ENCODE data around the gene PI4KA. TPM values are rescaled to one million over a fixed set of nuclear protein-coding genes. Genes with fewer than 3 reads are reported as not detected.

PI4KA gene
- total and polyA plus RNA-seq, 2 experiments from 2014 or later = 17.1 to 38.1 TPM

DNA sequence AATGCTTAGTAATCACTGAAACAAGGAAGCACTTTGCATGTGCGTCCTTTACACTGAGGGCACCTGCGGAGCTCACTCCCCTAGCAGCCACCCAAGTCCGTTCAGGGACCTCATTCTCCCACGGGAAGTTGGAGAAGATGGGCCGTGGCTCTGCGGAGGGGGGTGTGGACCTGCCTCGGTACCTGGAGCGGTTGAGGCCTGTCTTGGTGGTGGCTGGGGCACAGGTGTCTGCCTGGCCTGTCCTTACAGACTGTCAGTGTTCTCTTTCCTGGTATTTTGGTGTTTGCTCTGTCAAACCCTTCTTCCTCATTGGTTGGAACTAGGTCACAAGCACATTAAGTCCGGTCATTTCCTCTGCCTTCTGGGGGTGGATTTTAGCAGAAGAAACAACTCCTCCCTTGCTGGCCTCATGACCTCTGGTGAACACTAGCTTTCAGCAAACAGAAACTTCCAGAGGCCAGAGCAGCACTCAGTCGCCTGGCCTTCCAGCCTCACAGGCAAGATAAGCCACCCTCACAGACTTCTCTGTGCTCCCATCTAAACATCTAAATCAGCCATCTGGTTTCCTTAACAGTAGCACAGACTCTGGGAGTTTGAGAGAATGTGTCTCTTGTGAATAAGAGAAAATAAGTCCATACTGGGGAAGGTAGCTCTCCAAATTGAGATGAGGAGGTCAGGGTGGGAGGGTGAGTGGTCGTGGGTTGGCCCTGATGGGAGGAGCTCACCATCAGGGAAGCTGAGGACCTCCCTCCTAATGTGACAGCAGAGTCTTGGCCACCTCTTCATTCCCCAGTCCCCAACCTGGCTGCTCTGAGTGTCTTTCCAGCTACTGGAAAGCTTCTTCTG, 8.8 kb upstream of the PI4KA start:
- H4K20me1 ChIP-seq (replicated peaks; ENCODE audit: insufficient read depth) = no peaks in the 10 kb centered on the region
- no peak overlapping the region for H3K4me3 ChIP-seq
- Mint-ChIP-seq H3K9me3 (no peaks in the 10 kb centered on the region), H3K4me3 (no peak overlapping the region), H3K27me3 (ENCODE audit: insufficient read depth, low read depth, poor library complexity) (peaks cover 6% of the 10 kb centered on the region), H3K27ac (peak overlapping the region; percentile 60; the same call in 1 of the 2 replicates), H3K36me3 (ENCODE audit: low read depth) (no peaks in the 10 kb centered on the region; the same call in 2 of the 3 replicates), H3K4me1 (peaks cover 4% of the 10 kb centered on the region; the same call in 1 of the 3 replicates)
- H3K4me2 ChIP-seq = no peak overlapping the region
- H3K9me2 ChIP-seq (ENCODE audit: insufficient read depth) = no peaks in the 10 kb centered on the region
- H3K79me2 ChIP-seq (replicated peaks; ENCODE audit: insufficient read depth) = no peaks in the 10 kb centered on the region
- no peaks in the 10 kb centered on the region for H3F3A ChIP-seq (replicated peaks; ENCODE audit: low read depth)
- no peak for ATAC-seq
- H2AFZ ChIP-seq = no peak overlapping the region
- no peak for TF ChIP-seq POLR2AphosphoS5 (IDR thresholded peaks at IDR 0.05; ENCODE audit: low read depth)
- TF ChIP-seq JUNB (IDR thresholded peaks at IDR 0.05; ENCODE audit: unreplicated experiment) = no peak
- TF ChIP-seq ZNF331 (CRISPR knock-in tag; IDR thresholded peaks at IDR 0.05; ENCODE audit: low read depth) = no peak
- TF ChIP-seq, protein P1, sequence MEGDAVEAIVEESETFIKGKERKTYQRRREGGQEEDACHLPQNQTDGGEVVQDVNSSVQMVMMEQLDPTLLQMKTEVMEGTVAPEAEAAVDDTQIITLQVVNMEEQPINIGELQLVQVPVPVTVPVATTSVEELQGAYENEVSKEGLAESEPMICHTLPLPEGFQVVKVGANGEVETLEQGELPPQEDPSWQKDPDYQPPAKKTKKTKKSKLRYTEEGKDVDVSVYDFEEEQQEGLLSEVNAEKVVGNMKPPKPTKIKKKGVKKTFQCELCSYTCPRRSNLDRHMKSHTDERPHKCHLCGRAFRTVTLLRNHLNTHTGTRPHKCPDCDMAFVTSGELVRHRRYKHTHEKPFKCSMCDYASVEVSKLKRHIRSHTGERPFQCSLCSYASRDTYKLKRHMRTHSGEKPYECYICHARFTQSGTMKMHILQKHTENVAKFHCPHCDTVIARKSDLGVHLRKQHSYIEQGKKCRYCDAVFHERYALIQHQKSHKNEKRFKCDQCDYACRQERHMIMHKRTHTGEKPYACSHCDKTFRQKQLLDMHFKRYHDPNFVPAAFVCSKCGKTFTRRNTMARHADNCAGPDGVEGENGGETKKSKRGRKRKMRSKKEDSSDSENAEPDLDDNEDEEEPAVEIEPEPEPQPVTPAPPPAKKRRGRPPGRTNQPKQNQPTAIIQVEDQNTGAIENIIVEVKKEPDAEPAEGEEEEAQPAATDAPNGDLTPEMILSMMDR (conservative IDR thresholded peaks at IDR 0.05; ENCODE audit: low read depth in 2 of 2) = no peak
- TF ChIP-seq NANOG (IDR thresholded peaks at IDR 0.05; ENCODE audit: borderline replicate concordance) = no peak
- TF ChIP-seq ETS1 (IDR thresholded peaks at IDR 0.05) = no peak
- TF ChIP-seq, protein P2, sequence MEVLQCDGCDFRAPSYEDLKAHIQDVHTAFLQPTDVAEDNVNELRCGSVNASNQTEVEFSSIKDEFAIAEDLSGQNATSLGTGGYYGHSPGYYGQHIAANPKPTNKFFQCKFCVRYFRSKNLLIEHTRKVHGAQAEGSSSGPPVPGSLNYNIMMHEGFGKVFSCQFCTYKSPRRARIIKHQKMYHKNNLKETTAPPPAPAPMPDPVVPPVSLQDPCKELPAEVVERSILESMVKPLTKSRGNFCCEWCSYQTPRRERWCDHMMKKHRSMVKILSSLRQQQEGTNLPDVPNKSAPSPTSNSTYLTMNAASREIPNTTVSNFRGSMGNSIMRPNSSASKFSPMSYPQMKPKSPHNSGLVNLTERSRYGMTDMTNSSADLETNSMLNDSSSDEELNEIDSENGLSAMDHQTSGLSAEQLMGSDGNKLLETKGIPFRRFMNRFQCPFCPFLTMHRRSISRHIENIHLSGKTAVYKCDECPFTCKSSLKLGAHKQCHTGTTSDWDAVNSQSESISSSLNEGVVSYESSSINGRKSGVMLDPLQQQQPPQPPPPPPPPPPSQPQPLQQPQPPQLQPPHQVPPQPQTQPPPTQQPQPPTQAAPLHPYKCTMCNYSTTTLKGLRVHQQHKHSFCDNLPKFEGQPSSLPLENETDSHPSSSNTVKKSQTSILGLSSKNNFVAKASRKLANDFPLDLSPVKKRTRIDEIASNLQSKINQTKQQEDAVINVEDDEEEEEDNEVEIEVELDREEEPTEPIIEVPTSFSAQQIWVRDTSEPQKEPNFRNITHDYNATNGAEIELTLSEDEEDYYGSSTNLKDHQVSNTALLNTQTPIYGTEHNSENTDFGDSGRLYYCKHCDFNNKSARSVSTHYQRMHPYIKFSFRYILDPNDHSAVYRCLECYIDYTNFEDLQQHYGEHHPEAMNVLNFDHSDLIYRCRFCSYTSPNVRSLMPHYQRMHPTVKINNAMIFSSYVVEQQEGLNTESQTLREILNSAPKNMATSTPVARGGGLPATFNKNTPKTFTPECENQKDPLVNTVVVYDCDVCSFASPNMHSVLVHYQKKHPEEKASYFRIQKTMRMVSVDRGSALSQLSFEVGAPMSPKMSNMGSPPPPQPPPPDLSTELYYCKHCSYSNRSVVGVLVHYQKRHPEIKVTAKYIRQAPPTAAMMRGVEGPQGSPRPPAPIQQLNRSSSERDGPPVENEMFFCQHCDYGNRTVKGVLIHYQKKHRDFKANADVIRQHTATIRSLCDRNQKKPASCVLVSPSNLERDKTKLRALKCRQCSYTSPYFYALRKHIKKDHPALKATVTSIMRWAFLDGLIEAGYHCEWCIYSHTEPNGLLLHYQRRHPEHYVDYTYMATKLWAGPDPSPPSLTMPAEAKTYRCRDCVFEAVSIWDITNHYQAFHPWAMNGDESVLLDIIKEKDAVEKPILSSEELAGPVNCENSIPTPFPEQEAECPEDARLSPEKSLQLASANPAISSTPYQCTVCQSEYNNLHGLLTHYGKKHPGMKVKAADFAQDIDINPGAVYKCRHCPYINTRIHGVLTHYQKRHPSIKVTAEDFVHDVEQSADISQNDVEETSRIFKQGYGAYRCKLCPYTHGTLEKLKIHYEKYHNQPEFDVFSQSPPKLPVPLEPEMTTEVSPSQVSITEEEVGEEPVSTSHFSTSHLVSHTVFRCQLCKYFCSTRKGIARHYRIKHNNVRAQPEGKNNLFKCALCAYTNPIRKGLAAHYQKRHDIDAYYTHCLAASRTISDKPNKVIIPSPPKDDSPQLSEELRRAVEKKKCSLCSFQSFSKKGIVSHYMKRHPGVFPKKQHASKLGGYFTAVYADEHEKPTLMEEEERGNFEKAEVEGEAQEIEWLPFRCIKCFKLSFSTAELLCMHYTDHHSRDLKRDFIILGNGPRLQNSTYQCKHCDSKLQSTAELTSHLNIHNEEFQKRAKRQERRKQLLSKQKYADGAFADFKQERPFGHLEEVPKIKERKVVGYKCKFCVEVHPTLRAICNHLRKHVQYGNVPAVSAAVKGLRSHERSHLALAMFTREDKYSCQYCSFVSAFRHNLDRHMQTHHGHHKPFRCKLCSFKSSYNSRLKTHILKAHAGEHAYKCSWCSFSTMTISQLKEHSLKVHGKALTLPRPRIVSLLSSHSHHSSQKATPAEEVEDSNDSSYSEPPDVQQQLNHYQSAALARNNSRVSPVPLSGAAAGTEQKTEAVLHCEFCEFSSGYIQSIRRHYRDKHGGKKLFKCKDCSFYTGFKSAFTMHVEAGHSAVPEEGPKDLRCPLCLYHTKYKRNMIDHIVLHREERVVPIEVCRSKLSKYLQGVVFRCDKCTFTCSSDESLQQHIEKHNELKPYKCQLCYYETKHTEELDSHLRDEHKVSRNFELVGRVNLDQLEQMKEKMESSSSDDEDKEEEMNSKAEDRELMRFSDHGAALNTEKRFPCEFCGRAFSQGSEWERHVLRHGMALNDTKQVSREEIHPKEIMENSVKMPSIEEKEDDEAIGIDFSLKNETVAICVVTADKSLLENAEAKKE (CRISPR knock-in tag; IDR thresholded peaks at IDR 0.05) = no peak
- no peak for TF ChIP-seq REST (IDR thresholded peaks at IDR 0.05; ENCODE audit: unreplicated experiment)
- TF ChIP-seq CREB1 (CRISPR knock-in tag; IDR thresholded peaks at IDR 0.05; ENCODE audit: low read depth) = no peak
- TF ChIP-seq ZNF114 (CRISPR knock-in tag; IDR thresholded peaks at IDR 0.05) = no peak
- no peak for TF ChIP-seq EZH2 (IDR thresholded peaks at IDR 0.05; ENCODE audit: low read depth, unreplicated experiment)
- no peak for TF ChIP-seq EZH2phosphoT487 (IDR thresholded peaks at IDR 0.05; ENCODE audit: unreplicated experiment)
- TF ChIP-seq STAT1 (IDR thresholded peaks at IDR 0.05; ENCODE audit: unreplicated experiment) = no peak
- H3K4me1 ChIP-seq (ENCODE audit: insufficient read depth) = no peaks in the 10 kb centered on the region
- DNase-seq (ENCODE audit: low spot score) = no peak
- no peaks in the 10 kb centered on the region for H3K27me3 ChIP-seq (ENCODE audit: insufficient read depth)
- H3K27ac ChIP-seq (ENCODE audit: low read depth) = no peak overlapping the region
- no peaks in the 10 kb centered on the region for H3K36me3 ChIP-seq (ENCODE audit: insufficient read depth)
